ENCODE measurements around the gene NTRK2.

The NTRK2 gene

DNA sequence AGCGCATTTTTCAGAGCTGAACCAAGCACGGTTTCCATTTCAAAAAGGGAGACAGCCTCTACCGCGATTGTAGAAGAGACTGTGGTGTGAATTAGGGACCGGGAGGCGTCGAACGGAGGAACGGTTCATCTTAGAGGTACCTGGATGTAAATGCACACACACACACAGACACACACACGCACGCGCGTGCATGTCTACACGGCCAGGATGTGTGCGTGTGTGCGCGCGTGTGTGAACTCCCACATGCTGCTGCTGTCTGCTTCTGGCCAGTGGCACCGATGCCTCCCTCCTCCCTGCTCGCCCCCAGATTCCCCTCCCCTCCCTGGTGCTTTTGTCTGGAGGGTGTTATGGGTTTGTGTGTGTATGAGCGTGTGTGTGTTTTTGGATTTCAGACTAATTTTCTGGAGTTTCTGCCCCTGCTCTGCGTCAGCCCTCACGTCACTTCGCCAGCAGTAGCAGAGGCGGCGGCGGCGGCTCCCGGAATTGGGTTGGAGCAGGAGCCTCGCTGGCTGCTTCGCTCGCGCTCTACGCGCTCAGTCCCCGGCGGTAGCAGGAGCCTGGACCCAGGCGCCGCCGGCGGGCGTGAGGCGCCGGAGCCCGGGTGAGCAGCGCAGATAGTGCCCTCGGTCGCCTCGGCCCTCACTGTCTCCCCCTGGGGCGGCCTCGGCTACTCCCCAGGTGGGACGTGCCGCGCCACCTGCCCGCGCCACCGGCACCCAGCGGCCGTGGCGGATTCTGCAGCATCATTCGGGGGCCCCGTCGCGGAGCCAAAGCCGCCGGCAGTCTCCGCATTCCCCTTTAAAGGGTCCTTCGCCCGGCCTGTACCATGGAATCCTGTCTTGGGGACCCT is at the start of gene NTRK2:
Gene NTRK2 (plus strand): TSS at position 442 of the 850 bp plus-strand sequence. CDS start 1,020 bp downstream, outside the sequence.
- peak in 53 of 56 donors; percentile 40 to 93 (median 70) for DNase-seq

- DNase-seq: no peak
These were observed 49.2 kb upstream of the NTRK2 start for GRCh38 chr9:84620338-84620737.

DNA sequence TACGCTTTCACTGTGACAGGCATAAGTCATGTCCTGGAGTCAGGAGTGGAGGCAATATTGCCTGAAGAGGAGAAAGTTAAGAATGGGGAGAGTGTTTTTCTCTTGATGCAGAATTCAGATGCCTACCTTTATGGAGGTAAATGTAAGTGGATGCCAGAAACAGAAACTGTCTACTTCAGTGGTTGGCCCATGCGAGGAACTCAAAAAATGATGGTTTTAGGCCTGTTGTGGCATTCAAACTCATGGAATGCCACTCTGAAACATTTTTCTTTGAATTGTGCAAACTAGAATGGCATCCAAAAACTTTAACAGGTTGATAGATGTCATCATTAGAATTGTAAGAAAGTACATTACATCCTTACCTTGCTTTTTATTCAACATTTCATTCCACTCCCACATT is 47.7 kb upstream of the NTRK2 start:
- no peak for DNase-seq

GRCh38 chr9:84622981-84623380 is 46.5 kb upstream of the NTRK2 start:
- no peak for DNase-seq

- DNase-seq: no peak
These were observed 33.1 kb upstream of the NTRK2 start for GRCh38 chr9:84636436-84636835.

- DNase-seq: no peak
These were observed 26.9 kb upstream of the NTRK2 start for GRCh38 chr9:84642553-84643141.

GRCh38 chr9:84647699-84648098 is 21.8 kb upstream of the NTRK2 start:
- DNase-seq: no peak

DNA sequence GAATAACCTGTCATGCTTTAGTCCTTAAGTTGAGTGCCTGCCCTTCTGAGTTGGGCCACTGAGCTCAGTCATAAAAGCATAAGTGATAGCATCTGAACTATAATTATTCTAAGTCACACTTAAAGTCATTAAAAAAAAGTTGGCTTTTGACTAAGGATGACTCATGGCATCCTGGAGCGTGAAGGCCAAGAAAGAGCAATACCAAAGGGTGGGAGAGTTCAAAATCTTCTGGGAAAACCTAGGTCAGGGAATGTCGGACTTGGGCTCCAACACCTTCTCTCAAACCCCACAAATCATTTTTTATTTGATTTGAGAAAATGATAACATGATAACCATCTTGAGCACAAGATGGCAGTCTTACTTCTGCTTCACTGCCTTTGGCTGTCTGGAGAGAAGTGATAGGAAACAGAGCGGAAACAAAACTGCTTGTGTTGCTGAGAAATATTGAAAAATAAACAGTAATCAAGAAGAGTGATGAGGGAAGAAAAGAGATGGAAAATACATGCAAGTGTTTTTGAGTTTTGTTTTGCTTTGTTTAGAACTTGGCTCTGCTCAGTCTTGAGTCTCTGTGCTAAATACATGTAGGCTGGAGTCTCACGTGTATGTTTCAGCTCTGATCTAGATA is 16.9 kb upstream of the NTRK2 start:
- no peak for DNase-seq

DNA sequence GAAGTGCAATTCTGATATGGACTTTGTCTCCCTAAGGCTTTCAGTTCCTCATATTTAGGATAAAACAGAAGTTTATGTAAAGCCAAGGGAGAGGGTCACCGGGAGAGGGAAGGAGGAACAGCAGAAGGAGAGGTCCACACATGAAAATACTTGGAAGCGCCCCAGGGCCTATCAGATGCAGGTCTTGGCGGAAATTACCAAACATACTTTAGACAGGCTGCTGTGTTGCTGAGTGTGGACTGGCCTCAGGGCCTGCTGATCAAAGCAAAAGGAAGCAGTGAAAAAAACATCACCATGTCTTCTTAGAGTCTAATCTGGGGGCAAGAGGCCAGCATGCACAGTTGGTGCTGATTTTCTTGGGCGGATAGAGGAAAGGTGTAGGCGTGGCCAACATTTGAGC is 14.1 kb upstream of the NTRK2 start:
- no peak for DNase-seq

- no peak for DNase-seq
These were observed 10.2 kb upstream of the NTRK2 start for GRCh38 chr9:84659313-84659712.

DNA sequence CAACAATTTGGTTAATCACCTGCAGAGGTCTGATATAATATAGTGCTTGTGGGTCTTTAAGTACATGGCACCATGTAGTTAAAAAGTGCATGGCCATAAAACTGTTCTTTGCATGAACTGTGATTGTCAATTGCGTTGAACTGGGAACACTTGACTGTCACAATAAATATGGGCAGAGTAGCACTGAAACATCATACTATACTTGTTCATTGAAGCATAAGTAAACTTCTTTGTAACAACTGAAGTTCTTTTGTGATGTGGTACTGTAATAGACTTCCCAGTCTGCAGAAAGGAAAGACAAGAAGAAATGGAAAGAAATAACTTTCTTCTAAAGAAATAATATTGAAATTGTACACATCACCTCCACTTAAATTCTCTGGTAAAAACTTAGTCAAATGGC is 9.8 kb upstream of the NTRK2 start:
- DNase-seq: no peak

DNA sequence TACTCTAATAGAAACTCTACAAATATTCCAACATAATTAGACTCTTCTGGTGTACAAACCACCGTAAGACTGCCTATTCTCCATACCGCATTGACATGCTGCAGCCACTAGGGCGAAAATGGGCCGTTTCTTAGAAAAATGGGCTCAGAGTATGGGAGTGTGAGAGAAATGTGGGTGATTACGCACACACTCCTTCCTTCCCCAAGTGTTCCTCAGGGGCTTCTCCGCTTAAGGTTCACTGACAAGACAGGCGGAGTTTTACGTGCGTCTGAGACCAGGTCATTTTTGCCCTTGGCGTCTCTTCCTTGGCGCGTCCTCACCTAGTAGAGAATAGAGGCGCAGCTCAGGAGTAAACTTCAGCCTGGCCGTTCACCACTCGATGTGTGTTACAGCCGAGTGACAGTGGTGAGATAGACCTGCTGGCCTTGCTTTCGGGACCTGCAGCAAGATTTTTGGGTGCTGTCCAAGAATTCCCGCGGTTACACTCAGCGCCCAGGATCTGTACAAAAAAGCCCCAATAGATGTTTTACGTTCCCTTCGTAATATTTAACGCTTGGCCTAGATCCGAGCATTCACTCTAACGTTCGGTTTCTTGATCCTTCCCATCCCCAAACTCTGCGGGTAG is 1.8 kb upstream of the NTRK2 start:
- DNase-seq: peak in 14 of 56 donors; percentile 31 to 77 (median 58)

DNA sequence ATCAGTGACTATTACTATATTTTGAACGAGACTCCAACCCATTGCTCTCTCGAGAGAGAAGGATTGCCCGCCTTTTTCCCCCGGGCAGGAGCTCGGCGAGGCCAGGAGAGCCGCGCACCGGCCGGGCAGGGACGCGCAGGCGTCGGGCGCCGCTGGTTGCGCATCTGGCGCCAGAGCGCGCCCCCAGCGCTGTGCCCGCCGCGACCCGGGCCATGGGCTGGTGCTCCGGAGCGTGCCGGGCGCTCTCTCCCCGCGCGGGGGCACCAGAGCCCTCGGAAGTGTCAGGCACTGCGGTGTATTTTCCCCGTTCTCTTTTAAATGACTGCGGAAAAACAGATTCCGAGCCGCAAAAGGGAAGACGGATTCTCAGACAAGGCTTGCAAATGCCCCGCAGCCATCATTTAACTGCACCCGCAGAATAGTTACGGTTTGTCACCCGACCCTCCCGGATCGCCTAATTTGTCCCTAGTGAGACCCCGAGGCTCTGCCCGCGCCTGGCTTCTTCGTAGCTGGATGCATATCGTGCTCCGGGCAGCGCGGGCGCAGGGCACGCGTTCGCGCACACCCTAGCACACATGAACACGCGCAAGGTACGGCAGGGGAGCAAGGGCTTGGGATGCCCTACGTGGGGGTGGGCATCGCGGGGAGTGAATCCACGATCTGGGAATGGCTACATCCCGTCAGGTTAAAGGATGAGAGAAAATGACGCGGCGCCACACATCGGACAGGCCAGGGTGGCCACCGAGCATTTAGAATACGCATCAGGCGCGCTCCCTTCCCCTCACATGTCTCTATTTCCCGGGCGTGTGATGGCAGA is 1.1 kb upstream of the NTRK2 start:
- peak in 54 of 56 donors; percentile 49 to 93 (median 81) for DNase-seq

DNA sequence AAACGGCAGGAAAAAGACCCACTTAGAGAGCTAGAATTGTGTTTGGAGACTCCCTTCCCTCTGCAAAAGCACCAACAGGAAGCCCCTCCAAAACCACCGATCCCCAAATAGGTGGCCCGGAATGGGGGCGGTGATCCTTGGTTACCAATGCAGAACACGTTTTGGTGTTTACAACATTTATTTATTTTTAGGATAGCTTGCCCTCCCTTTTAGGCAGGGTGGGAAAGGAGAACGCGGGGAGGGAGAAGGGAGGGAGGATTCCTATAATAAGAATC is 579 bp upstream of the NTRK2 start:
- DNase-seq: peak in 12 of 56 donors; percentile 48 to 77 (median 66)

DNA sequence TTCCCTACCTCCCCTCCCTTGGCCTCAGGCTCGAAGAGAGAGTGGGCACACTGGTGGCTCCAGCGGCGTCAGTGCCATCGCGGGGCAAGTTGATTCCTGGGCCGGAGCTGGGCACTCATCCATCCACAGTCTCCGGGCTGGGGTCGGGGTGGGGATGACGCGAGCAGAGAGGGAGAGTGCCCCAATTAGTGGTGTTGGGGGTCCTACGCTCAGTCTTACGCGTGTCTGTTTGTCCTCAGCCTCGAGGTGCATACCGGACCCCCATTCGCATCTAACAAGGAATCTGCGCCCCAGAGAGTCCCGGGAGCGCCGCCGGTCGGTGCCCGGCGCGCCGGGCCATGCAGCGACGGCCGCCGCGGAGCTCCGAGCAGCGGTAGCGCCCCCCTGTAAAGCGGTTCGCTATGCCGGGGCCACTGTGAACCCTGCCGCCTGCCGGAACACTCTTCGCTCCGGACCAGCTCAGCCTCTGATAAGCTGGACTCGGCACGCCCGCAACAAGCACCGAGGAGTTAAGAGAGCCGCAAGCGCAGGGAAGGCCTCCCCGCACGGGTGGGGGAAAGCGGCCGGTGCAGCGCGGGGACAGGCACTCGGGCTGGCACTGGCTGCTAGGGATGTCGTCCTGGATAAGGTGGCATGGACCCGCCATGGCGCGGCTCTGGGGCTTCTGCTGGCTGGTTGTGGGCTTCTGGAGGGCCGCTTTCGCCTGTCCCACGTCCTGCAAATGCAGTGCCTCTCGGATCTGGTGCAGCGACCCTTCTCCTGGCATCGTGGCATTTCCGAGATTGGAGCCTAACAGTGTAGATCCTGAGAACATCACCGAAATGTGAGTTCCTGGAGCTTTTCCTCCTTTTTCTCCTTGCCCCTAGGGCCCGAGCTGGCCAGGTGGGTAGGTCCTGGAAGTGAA is 861 bp downstream of the NTRK2 start:
- peak in 44 of 56 donors; percentile 17 to 81 (median 53) for DNase-seq

- DNase-seq: peak in 31 of 56 donors; percentile 10 to 65 (median 36)
These were observed 2.3 kb downstream of the NTRK2 start for GRCh38 chr9:84671586-84672521.

DNA sequence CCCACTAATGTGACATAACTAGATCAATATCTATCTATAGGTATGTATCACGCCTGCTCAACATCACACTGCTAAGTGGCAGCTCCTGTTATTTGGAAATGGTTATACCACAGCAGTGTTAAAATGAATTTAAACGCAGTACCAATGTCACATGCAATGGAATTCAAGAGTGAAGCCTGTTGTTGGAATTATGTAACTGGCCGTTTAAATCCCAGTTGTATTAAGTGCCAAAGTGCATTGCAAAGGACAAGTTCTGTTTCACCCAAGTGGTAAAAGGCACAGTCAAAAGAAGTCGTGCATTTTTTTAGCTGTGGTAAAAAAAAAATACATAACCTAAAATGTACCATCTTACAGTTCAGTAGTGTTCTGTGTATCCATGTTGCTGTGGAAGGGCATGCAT is 4.3 kb downstream of the NTRK2 start:
- no peak for DNase-seq

DNA sequence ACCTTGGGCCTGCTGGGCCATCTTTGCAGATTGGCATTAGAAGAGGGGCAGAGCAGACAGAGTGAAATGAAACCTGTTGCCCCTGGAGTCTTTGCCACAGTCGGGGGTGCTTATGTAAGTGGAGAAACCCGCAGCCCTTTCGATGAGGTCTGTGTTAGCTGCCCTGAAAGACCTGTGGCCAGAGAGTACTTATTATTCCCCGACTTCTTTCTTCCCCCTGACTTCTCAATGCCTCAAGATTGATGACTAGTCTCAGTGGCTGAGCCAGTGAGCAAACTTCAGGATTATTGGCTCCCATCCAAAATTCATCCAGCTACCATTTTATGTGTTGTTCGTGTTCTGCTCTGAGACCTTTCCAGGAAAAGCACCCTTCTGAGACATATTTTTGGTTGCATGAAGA is 7.6 kb downstream of the NTRK2 start:
- DNase-seq: no peak

- no peak for DNase-seq
These were observed 10.0 kb downstream of the NTRK2 start for GRCh38 chr9:84679571-84679970.

Data from nucleus accumbens (tissue), 56 donors.